Measurements from ENCODE around the gene MAPK6. TPM values are rescaled to one million over a fixed set of nuclear protein-coding genes. Genes with fewer than 3 reads are reported as not detected.
A peak's percentile ranks its signal among the peaks of the same experiment; 100 is the strongest.
"Not testable (repeated sequence)": the region's sequence is repeated elsewhere in the genome, so short reads cannot be mapped to it uniquely, and the experiment has no call there.

The MAPK6 gene
- total RNA-seq, 1 donor from 2014 or later, result 17.9 TPM

GRCh38 chr15:52037889-52038505, 19.0 kb downstream of the MAPK6 start:
- no peak for DNase-seq
- intact Hi-C loops (cut with micrococcal nuclease), result no loop called here
- peak; percentile 22 for ATAC-seq

DNA sequence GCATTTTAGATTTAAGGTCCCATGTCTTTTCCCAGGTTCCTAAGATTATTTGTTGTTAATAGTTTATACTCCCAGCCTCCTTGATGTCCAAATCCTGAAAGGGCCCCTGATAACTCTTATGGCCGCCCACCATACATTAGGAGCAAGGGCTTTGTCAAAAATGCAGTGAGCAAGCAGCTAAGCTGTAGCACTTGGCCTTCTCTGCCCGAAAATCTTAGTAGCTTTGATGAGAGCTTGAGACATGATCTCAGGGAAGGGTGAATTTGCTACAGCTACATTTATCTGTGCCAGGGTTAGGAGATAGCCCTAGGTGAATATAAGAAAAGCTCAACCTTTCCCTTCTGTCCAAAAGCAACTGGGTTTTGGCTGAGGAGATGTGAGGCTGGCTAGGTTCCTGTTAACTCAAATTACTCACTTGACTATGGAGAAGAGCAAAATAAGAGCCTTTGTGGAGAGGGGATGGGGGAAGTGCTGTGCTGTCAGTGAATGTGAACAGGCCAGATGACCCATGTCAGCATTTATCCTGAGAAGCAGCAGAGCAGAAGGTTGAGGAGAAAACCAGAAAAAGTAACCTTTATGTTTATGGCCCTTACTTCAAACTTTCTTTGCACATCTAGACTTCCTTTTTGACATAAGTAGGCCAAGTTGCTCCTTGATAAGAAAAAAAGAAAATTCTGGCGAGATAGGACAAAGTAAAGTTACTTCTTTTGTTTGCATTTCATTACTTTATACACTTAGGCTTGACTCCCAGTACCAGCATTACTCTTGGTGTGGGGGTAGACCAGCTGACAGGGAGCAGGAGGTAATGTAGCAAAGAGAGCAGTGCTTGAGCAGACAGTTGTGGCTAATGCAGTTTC, 21.1 kb downstream of the MAPK6 start:
- ATAC-seq (peak; percentile 75), DNase-seq (no peak)
- intact Hi-C loops (cut with micrococcal nuclease), result no loop called here

DNA sequence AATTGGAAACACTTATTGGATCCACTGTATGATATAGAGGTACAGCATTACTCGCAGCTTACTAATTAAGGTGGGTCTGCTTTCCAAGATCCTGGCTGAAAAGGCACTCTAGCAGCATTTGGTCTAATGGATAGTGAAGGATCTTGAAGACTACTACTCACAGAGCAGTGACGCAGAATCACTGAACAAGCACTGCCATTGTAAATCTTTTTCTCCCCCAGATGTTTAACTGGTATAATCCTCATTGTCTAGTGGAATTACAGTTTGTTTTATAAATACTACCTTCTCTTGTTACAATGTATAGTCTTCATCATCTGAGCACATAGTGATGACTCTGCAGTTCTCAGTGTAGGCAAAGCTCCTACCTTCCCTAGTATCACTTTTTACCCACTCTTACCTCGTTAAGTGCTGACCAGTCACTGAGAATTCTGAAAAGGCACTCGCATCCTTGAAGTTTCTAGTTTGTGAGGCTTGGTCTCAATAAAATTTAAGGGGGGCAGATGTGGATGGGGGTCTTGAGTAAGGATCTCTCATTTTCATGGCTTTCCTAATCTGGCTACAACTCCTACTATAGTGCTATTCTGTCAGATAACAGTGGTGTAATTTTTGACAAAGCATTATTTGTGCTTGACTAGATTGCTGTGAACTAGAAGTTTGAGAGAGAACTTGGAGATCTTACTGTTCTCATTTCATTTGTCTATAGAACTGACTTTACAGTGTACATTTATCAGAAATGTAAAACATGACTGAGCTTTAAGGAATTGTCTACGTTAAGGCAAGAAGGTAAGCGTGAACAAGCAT, 23.2 kb downstream of the MAPK6 start:
- no peak for DNase-seq
- ATAC-seq, result no peak
- intact Hi-C loops (cut with micrococcal nuclease), result no loop called here

DNA sequence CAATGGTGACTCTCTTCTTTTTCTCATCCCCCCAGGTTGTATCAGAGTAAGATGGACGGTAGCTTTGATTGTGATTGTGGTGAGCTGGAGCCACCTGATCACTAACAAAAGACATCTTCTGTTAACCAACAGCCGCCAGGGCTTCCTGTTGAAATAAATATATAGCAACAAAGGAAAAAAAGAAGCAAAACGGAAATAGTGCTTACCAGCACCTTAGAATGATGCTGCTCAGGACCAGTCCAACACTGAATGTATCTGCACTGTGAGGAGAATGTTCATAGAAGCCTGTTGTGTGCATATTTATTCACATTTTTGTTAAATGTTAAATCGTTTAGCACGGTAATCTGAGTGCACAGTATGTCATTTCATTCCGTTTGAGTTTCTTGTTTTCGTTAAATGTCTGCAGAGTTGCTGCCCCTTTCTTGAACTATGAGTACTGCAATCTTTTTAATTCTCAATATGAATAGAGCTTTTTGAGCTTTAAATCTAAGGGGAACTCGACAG, 26.8 kb downstream of the MAPK6 start:
- intact Hi-C loops (cut with micrococcal nuclease); DNase-seq; ATAC-seq: not testable (repeated sequence)

DNA sequence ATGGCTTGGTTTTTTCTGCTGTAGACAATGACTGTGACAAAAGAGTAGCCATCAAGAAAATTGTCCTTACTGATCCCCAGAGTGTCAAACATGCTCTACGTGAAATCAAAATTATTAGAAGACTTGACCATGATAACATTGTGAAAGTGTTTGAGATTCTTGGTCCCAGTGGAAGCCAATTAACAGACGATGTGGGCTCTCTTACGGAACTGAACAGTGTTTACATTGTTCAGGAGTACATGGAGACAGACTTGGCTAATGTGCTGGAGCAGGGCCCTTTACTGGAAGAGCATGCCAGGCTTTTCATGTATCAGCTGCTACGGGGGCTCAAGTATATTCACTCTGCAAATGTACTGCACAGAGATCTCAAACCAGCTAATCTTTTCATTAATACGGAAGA, 27.5 kb downstream of the MAPK6 start:
- peak; percentile 89 for ATAC-seq
- intact Hi-C loops (cut with micrococcal nuclease); DNase-seq: not testable (repeated sequence)

DNA sequence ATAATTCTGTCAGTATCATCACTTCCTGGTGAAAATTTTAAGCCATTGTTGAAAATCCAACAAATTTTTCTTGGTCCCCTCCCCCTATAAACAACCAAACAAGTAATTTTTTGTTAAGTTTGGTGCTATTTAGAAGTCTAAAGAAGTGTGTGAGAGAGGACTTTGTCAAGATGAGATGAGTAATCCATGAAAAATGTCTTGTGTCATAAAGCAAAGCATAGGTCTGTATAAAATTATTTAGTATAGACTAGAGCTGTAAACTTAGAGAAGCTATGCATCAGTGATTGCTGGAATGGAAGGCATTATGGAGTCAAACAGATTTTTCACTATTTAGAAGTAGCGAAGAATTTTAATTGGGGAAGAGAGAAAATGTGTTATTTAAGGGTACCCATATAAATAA, 31.4 kb downstream of the MAPK6 start:
- no peak for DNase-seq
- no peak for ATAC-seq
- intact Hi-C loops (cut with micrococcal nuclease), result no loop called here

- no peak for DNase-seq
- no peak for ATAC-seq
- intact Hi-C loops (cut with micrococcal nuclease), result no loop called here
Measured at GRCh38 chr15:52052066-52052935, 33.3 kb downstream of the MAPK6 start.

DNA sequence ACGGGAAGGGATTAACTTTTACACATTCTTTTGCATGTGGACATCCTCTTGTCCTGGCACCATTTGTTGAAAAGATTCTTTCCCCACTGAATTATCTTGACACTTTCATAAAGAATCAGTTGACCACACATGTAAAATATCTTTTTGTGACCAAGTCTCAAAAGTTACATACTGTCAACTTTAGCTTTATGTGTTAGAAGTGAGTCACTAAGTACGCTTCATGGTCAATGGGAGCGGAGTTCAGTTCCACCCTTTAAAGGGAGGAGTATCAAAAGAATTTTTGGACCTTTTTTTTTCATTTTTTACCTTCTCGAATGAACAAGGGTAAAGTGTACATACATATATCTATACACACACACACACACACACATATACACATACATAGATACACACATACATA, 35.4 kb downstream of the MAPK6 start:
- DNase-seq (no peak), ATAC-seq (no peak)
- intact Hi-C loops (cut with micrococcal nuclease), result no loop called here

DNA sequence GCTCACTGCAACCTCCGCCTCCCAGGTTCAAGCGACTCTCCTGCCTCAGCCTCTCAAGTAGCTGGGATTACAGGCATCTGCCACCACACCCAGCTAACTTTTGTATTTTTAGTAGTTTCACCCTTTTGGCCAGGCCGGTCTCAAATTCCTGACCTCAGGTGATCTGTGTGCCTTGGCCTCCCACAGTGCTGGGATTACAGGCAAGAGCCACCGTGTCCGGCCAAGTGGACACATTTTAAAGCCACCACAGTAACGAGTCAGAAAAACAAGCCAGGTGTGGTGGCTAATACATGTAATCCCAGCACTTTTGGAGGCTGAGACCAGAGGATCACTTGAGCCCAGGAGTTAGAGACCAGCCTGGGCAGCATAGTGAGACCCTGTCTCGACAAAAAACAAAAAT, 35.8 kb downstream of the MAPK6 start:
- intact Hi-C loops (cut with micrococcal nuclease); DNase-seq; ATAC-seq: not testable (repeated sequence)

GRCh38 chr15:52056001-52056400, 37.0 kb downstream of the MAPK6 start:
- intact Hi-C loops (cut with micrococcal nuclease), result no loop called here
- DNase-seq, result no peak
- ATAC-seq, result no peak

DNA sequence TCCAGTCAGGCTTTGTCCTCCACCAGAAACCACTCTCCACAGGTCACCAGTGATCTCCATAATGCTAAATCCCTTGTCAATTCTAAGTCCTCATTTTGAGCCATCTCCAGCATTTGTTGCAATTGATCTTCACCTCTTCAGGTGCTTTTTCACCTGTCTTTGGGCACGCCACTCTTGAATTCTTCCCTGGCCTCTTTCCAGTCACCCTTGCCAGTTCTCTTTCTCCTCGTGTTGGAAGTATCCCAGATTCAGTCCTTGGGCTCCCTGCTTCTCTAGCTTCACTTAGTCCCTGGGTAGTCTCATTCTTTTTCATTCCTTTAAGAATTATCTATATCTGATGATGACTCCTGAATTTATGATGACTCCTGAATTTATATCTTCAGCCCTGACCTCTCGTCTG, 37.5 kb downstream of the MAPK6 start:
- intact Hi-C loops (cut with micrococcal nuclease), result no loop called here
- no peak for ATAC-seq

DNA sequence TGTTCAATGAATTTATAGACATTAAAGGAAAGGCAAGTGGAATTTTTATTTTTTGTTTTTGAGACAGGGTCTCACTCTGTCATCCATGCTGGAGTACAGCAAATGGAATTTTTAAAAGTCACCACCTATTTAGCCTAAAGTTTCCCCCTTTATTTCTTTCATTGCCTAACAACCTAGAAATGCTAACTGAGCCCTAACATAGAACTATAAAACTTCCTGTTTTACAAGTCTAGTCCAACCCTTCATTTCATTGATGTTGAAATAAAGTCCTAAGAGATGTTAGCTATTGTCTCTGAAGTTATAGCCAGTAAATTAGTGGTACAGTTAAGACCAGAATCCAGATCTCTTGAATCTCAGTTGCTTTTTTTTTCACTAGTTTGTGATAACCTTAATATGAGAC, 39.0 kb downstream of the MAPK6 start:
- ATAC-seq (no peak), DNase-seq (no peak)
- intact Hi-C loops (cut with micrococcal nuclease), result no loop called here

More for the DNA sequence above, 37.5 kb downstream of the MAPK6 start:
- no peak for DNase-seq

- DNase-seq (no peak), ATAC-seq (no peak)
- intact Hi-C loops (cut with micrococcal nuclease), result no loop called here
Measured at GRCh38 chr15:52060501-52060900, 41.5 kb downstream of the MAPK6 start.

DNA sequence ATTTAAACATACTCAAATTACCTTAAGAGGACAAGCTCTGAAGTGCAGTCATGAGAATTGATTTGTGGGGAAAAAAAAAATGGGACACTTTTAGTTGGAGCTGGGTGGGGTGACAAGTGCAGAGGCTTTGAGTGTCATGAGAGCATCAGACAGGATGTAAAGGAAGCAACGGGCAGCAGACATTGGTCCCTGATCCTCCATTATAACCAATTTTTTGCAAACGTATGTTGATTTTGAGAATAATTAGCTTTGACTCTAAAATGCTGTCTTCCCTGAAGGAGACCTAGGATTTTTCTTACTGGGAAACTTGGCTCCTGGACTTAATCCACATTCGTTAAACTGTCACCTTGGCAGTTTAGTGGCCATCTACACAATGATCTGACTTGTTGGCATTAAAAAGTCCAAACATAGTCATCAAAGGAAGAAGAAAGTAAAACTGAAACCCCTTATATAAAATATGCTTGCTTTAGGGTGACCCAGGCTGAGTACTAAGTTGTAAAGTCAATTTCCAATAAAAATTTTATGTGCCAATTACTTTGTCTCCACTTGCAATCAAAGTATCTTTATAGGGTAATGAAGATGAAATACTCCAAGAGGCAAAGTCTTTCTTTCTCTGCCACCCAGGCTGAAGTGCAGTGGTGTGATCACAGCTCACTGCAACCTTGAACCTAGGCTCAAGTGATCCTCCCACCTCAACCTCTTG, 48.0 kb downstream of the MAPK6 start:
- DNase-seq, result no peak
- intact Hi-C loops (cut with micrococcal nuclease), result no loop called here
- ATAC-seq, result no peak

GRCh38 chr15:52067545-52067926, 48.5 kb downstream of the MAPK6 start:
- DNase-seq, result no peak
- ATAC-seq, result no peak
- intact Hi-C loops (cut with micrococcal nuclease), result no loop called here

- DNase-seq (no peak), ATAC-seq (no peak)
- intact Hi-C loops (cut with micrococcal nuclease), result no loop called here
Measured at GRCh38 chr15:52068004-52068615, 49.1 kb downstream of the MAPK6 start.

DNA sequence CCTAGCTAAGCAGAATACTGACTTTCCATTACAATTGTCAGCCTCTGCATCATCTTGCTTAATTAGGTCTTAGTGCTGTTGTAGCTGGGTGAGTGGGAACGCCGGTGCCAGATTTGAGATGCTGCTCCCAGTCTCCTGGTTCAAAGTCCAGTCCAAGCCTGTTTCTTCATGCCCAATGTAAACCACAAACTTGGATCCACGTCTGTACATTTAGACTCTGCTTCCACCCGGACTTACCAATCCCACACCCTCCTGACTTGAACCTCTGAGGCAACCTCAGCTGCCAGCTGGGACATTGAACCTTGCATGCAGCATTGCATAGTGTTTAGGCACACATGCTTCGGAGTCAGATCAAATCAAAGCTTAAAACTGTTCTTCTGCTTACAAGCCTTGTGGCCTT, 50.5 kb downstream of the MAPK6 start:
- ATAC-seq (no peak), DNase-seq (no peak)
- intact Hi-C loops (cut with micrococcal nuclease), result no loop called here

DNA sequence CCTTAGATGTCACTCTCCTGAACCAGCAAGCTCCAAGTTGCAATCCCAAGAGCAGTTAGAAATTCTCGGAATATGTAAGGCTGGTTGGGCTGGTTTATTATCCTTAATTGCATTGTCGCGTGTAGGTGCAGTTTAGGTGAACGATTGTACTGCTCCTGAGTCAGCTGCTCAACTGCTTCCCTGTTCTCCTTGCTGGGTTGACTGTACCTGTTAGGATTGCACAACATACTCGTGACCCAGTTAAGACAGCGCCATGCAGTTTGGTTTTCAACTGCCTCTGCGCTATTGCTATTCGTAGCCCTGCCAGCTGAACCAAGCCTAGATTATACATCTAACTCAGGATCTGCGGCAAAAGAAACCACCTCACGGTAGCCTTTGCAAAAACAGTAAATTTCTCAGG, 52.6 kb downstream of the MAPK6 start:
- intact Hi-C loops (cut with micrococcal nuclease), result no loop called here
- no peak for ATAC-seq
- no peak for DNase-seq
